Nephron progenitor cell (in vitro differentiated cells): ENCODE results near the gene FANCI.

Experiments used
- DNase-seq: peaks from one replicate; pipeline ENCODE4 v3.0.0; 2021
- H3K27ac Mint-ChIP-seq: 2 replicates; pipeline ENCODE4 v1.8.0; 2021; ENCODE audit warnings: mild to moderate bottlenecking, moderate library complexity, mixed read lengths
- H3K27me3 Mint-ChIP-seq: 2 replicates; pipeline ENCODE4 v1.8.0; 2021; ENCODE audit warnings: mild to moderate bottlenecking, low read depth, mixed read lengths; ENCODE audit not compliant: poor library complexity
- H3K36me3 Mint-ChIP-seq: 2 replicates; pipeline ENCODE4 v1.8.0; 2021; ENCODE audit warnings: low read depth, mixed read lengths
- H3K4me1 Mint-ChIP-seq: 2 replicates; pipeline ENCODE4 v1.8.0; 2021; ENCODE audit warnings: mixed read lengths
- H3K4me3 Mint-ChIP-seq: 2 replicates; pipeline ENCODE4 v1.8.0; 2021; ENCODE audit warnings: mild to moderate bottlenecking, moderate library complexity, mixed read lengths
- H3K9me3 Mint-ChIP-seq: 2 replicates; pipeline ENCODE4 v1.8.0; 2021; ENCODE audit warnings: mild to moderate bottlenecking, moderate library complexity, mixed read lengths
- CTCF ChIP-seq: fragments of 200-600 bp; sonication (generic); IDR thresholded peaks from 2 replicates; pipeline ENCODE4 v1.5.0; 2021; ENCODE audit warnings: antibody characterized with exemption

The FANCI gene

GRCh38 chr15:89205991-89206585 lies 37.7 kb upstream of the FANCI start:
- TF ChIP-seq CTCF: no peak
- no peak overlapping the region for H3K4me3 Mint-ChIP-seq
- H3K36me3 Mint-ChIP-seq: peaks cover 5% of the 10 kb centered on the region
- H3K4me1 Mint-ChIP-seq: peaks cover 25% of the 10 kb centered on the region
- no peak overlapping the region for H3K27ac Mint-ChIP-seq
- no peak for DNase-seq
- peaks cover under 1% of the 10 kb centered on the region for H3K27me3 Mint-ChIP-seq
- H3K9me3 Mint-ChIP-seq: no peaks in the 10 kb centered on the region

GRCh38 chr15:89206908-89207331 lies 36.9 kb upstream of the FANCI start:
- H3K27ac Mint-ChIP-seq: no peak overlapping the region
- H3K4me3 Mint-ChIP-seq: no peak overlapping the region
- DNase-seq: peak; percentile 88
- H3K4me1 Mint-ChIP-seq: peaks cover 26% of the 10 kb centered on the region
- H3K9me3 Mint-ChIP-seq: no peaks in the 10 kb centered on the region
- H3K27me3 Mint-ChIP-seq: peaks cover 3% of the 10 kb centered on the region
- no peaks in the 10 kb centered on the region for H3K36me3 Mint-ChIP-seq
- TF ChIP-seq CTCF: peak; percentile 97

GRCh38 chr15:89208256-89208655 lies 35.5 kb upstream of the FANCI start:
- DNase-seq: no peak
- peaks cover 3% of the 10 kb centered on the region for H3K27me3 Mint-ChIP-seq
- H3K27ac Mint-ChIP-seq: no peak overlapping the region
- no peak for TF ChIP-seq CTCF
- no peaks in the 10 kb centered on the region for H3K9me3 Mint-ChIP-seq
- H3K4me3 Mint-ChIP-seq: no peak overlapping the region
- H3K36me3 Mint-ChIP-seq: no peaks in the 10 kb centered on the region
- peaks cover 27% of the 10 kb centered on the region for H3K4me1 Mint-ChIP-seq

GRCh38 chr15:89209057-89209456 lies 34.7 kb upstream of the FANCI start:
- H3K27ac Mint-ChIP-seq: no peak overlapping the region
- no peaks in the 10 kb centered on the region for H3K9me3 Mint-ChIP-seq
- no peak for DNase-seq
- no peaks in the 10 kb centered on the region for H3K36me3 Mint-ChIP-seq
- peaks cover 3% of the 10 kb centered on the region for H3K27me3 Mint-ChIP-seq
- H3K4me3 Mint-ChIP-seq: no peak overlapping the region
- H3K4me1 Mint-ChIP-seq: peaks cover 20% of the 10 kb centered on the region
- no peak for TF ChIP-seq CTCF

GRCh38 chr15:89211678-89212170 lies 32.1 kb upstream of the FANCI start:
- no peak overlapping the region for H3K27ac Mint-ChIP-seq
- H3K9me3 Mint-ChIP-seq: no peaks in the 10 kb centered on the region
- DNase-seq: no peak
- no peak for TF ChIP-seq CTCF
- H3K27me3 Mint-ChIP-seq: peaks cover 3% of the 10 kb centered on the region
- H3K4me3 Mint-ChIP-seq: no peak overlapping the region
- H3K36me3 Mint-ChIP-seq: no peaks in the 10 kb centered on the region
- H3K4me1 Mint-ChIP-seq: peaks cover 17% of the 10 kb centered on the region

GRCh38 chr15:89215627-89216026 lies 28.2 kb upstream of the FANCI start:
- H3K27me3 Mint-ChIP-seq: peaks cover 14% of the 10 kb centered on the region
- H3K4me1 Mint-ChIP-seq: peaks cover 5% of the 10 kb centered on the region
- no peaks in the 10 kb centered on the region for H3K9me3 Mint-ChIP-seq
- TF ChIP-seq CTCF: no peak
- H3K4me3 Mint-ChIP-seq: no peak overlapping the region
- DNase-seq: no peak
- no peak overlapping the region for H3K27ac Mint-ChIP-seq
- H3K36me3 Mint-ChIP-seq: no peaks in the 10 kb centered on the region
